ELF-1 (cell line): ENCODE data around the gene GOLGA8S.
"Not testable (repeated sequence)": the region's sequence is repeated elsewhere in the genome, so short reads cannot be mapped to it uniquely, and the experiment has no call there.

Experiments used
- DNase-seq: peaks from one replicate; pipeline ENCODE4 v3.0.0-alpha.2; 2016; ENCODE audit warnings: low read depth, low spot score

Gene GOLGA8S, protein sequence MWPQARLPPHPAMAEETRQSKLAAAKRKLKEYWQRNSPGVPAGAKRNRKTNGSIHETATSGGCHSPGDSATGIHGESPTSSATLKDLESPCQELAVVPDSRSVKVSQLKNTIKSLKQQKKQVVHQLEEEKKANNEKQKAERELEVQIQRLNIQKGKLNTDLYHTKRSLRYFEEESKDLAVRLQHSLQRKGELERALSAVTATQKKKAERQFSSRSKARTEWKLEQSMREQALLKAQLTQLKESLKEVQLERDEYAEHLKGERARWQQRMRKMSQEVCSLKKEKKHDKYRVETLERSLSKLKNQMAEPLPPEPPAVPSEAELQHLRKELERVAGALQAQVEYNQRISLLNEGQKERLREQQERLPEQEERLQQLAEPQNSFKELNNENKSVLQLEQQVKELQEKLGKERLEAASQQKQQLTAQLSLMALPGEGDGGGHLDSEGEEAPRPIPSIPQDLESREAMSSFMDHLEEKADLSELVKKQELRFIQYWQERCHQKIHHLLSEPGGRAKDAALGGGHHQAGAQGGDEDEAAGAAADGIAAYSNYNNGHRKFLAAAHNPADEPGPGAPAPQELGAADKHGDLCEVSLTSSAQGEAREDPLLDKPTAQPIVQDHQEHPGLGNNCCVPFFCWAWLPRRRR

DNA sequence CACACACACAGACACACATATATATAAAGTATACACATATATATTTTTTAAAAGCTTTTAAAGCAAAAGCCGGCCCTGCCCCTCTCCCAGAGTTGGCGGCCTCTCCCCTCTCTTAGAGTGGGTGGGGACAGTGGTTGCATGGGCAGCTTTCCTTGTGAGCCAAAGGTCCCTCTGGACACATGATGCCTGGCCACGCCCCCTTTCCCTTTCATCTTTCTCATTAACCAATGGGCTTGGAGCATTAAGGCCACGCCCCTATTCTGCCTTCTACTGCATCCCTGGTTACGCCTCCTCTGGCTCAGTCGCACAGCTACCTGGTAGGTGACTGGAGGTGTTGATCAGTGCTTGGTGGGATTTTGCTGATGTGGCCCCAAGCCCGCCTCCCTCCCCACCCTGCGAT is at the start of gene GOLGA8S:
GOLGA8S (plus strand) TSS at position 301 of the 400 bp plus-strand sequence; CDS start at position 363, 62 bp downstream.
- not testable (repeated sequence) for DNase-seq

GRCh38 chr15:23304805-23305204 is 49.7 kb upstream of the GOLGA8S start:
- not testable (repeated sequence) for DNase-seq

GRCh38 chr15:23305921-23306320 is 48.6 kb upstream of the GOLGA8S start:
- not testable (repeated sequence) for DNase-seq

DNA sequence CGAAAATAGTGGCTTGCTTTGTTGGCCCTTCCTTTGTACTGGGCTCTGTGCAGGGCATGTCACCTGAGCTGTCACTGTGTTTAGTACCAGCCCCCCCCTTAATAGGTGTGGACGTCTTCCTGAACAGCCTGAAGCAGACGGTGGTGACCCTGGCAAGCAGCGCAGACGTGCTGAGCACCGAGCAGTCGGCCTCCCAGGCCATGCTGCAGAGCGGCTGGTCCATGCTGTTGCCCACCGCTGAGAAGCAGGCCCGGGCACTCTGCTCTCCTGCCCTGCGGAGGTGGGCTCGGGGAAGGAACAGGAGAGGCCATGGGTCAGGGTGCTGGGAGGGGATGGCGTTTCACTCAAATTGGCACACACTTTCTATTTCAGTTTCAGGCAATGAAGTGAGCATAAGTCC is 43.3 kb upstream of the GOLGA8S start:
- not testable (repeated sequence) for DNase-seq

DNA sequence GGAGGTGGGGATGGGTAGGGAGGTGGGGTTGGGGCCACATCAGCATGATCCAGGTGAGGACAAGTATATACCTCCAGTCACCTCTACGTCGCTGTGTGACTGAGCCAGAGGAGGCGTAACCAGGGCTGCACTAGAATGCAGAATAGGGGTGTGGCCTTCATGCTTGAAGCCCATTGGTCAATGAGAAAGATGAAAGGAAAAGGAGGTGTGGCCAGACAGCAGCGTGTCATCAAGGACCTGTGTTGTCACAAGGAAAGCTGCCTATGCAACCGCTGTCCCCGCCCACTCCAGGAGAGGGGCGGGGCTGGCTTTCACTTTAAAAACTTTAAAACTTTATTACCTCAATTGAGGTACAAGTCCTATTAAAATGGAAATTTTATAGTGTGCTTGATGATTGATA is 20.5 kb upstream of the GOLGA8S start, which contains the start of gene GOLGA6L26:
GOLGA6L26 (minus strand) TSS at position 101 of the 400 bp plus-strand sequence; CDS start at position 40, 61 bp downstream.
- not testable (repeated sequence) for DNase-seq

GRCh38 chr15:23362622-23363021 is 8.1 kb downstream of the GOLGA8S start:
- not testable (repeated sequence) for DNase-seq

DNA sequence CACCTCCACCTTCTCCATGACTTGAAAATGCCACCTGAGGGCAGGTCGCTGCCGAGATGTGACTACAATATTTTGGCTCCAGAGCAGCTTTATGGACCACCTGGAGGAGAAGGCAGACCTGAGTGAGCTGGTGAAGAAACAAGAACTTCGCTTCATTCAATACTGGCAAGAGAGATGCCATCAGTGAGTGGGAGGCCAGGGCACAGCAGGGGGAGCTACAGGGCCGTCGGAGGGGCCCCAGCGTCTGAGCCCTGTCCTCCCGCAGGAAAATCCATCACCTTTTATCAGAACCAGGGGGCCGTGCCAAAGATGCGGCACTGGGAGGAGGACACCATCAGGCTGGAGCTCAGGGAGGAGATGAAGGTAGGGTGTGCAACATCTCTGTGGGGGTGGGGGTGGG is 9.7 kb downstream of the GOLGA8S start:
- not testable (repeated sequence) for DNase-seq

- no peak for DNase-seq
These were observed 16.0 kb downstream of the GOLGA8S start for GRCh38 chr15:23370578-23370977.

DNA sequence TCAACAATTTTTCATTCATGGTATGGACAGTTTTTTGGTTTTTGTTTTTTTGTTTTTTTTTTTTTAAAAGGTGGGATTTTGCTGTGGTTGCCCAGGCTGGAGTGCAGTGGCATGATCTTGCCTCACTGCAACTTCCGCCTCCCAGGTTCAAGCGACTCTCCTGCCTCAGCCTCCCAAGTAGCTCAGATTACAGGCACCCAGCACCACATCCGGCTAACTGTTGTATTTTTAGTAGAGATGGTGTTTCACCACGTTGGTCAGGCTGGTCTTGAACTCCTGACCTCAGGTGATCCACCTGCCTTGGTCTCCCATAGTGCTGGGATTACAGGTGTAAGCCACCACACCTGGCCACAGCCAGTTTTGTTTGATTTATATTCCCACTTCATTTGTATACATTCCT is 16.6 kb downstream of the GOLGA8S start:
- not testable (repeated sequence) for DNase-seq

GRCh38 chr15:23371868-23372267 is 17.3 kb downstream of the GOLGA8S start:
- DNase-seq = not testable (repeated sequence)

GRCh38 chr15:23372284-23372683 is 17.7 kb downstream of the GOLGA8S start:
- peak; percentile 86 for DNase-seq

DNA sequence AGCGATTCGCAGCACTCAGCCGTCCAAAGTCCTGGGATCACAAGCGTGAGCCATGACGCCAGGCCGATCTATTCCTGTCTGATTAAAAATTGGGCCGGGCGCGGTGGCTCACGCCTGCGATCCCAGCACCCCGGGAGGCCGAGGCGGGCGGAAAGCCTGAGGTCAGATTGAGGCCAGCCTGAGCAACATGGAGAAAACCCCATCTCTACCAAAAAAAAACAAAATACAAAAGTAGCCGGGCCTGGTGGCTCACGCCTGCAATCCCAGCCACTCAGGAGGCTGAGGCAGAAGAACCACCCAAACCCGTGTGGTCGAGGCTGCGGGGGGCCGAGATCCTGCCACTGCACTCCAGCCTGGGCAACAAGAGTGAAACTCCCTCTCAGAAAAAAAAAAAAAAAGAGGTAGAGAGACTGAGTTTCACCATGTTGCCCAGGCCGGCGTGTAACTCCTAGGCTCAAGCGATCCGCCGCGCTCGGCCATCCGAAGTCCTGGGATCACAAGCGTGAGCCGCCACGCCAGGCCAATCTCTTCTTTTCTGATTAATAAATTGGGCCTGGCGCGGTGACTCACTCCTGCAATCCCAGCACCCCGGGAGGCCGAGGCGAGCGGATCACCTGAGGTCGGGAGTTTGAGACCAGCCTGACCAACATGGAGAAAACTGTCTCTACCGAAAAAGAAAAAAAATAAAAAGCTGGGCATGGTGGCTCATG is 18.5 kb downstream of the GOLGA8S start:
- not testable (repeated sequence) for DNase-seq

DNA sequence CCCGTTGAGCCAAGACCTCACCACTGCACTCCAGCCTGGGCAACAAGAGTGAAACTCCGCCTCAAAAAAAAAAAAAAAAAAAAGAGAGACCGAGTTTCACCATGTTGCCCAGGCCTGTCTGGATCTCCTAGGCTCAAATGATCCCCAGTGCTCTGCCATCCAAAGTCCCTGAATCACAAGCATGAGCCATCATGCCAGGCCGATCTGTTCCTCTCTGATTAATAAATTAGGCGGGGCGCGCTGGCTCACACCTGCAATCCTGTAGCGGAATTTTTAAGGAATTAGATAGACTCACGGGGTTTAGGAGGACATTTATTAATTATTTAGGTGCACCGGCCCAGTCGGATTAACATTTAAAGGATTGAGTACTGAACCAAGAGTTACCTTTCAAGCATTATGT is 19.7 kb downstream of the GOLGA8S start:
- DNase-seq = not testable (repeated sequence)

DNA sequence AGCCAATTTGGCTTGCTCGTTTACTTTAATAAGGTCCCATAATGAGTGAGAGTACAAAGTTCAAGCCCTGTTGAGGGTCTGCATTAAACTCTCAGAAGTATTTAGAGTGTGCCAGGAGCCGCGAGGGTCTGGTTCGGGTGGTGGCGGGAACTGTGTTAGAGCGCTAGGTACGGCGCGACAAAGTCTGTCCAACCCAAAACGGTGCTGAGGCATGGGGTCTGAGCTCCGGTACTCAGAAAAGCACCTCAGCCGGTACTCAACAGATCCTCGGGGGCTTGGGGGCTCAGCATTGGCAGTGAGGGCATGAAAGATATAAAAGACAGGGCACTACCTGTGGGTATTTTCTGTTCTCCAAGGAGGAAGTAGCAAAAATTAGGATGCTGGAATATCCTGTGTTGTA is 24.4 kb downstream of the GOLGA8S start:
- not testable (repeated sequence) for DNase-seq

DNA sequence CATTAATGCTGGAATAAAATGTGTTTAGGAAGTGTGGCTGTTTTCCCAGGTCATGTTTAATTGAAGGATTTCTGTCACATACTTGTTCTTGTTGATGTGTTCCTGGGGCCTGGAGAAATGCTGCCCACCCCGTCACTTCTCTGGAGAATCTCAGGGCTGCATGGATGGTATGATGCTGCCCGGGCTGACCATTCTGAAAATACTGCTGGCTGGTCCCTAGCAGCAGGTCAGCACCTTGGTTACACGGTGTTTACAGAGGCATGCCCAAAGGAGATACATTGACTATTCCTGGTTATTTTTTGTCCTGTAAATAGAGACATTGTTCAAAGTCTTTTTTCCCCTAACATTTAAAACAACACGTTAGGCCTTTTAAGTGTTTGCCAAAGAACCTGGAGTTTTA is 26.2 kb downstream of the GOLGA8S start:
- not testable (repeated sequence) for DNase-seq

DNA sequence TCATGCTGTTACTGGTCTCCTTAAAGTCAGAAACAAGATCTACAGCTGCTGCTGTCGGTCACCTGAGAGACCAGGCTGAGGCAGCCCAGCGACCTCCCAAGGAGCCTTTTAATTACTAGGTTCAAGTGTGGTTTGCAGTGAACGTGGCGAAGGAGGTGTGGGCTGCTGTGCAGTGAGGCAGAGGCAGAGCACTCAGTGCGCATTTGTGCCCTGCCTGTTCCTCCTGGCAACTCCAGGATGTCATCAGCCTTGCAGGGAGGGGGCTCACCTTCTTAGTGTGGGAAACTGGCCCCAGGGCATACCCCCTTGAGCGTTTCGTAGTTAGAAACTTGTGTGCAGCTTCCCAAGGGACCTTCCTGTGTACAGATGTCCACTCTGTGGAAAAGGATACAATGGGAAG is 26.6 kb downstream of the GOLGA8S start:
- DNase-seq = not testable (repeated sequence)

DNA sequence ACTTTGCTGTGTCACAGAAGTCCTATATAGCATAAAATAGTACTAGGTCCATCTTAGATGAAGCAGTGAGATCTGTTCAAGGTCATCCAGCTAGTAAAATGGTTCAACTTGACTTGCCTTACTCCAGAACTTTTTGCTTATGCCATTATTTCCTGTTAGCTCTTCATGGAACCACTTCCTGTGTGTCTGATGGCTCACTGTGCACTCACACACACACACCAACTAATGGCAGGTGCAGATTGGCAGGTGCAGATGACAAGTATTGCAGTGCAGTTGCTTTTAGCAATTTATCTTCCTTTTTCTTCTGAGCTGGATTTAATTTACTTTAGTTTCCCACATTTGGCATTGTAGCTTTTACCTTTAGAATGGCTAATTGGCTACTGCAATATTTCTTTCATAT is 29.8 kb downstream of the GOLGA8S start:
- no peak for DNase-seq

GRCh38 chr15:23385886-23386430 is 31.4 kb downstream of the GOLGA8S start:
- no peak for DNase-seq

DNA sequence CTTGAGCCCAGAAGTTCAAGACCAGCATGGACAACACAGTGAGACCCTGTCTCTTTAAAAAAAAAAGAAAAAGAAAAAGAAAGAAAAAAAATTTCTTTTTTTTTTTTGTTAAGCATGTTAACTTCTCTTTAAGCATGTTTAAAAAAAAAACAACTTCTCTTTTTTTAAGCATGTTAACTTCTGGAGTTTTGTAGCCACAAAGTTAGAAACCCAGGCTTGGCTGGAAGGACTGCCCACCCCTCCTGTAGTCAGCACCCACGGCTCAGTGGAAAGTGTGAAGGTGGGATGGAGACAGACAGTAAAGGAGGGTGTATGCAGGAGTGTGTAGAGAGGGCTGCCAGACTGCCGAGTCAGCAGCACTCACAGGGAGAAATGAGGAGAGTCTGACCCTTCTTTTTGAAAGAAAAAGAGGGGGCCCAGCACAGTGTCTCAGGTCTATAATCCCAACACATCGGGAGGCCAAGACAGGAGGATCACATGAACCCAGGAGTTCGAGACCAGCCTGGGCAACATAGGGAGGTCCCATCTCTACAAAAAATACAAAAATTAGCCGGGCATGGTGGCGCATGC is 33.2 kb downstream of the GOLGA8S start:
- no peak for DNase-seq

DNA sequence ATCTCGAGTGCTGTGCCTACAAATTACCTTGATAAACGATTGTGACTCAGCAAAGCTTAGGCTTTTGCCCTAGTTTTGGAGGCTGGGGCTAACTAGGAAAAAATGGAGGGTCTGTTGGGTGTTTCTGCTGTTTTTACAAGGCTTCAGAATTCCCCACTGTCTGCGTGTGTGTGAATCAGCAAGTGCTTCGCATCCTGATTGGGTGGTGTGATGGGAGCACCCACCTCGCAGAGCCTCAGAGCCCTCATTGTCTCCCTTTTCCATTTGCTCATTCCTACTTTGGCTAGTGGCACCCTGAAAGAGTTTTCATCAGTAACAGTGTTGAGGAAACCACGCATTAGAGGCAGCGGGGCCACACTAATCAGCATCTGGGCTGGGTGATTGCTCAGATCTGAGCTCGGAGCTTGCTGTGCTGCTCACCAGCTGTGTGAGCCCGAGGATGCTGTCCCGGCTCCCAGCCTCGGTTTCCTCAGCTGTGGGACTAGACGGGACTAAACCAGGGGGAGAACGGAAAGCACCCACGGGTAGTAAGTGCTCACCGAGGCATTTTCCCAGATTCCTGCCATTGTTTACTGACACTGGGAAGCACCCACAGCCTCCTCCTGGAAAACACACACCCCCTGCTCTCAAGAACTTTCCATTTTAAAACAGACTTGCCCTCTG is 40.6 kb downstream of the GOLGA8S start:
- no peak for DNase-seq

- DNase-seq = no peak
These were observed 41.3 kb downstream of the GOLGA8S start for GRCh38 chr15:23395832-23396231.
